NCI-H146 treated with DMSO at 0.1 percent for 48 hours (cell line): ENCODE measurements around the gene WASHC1.
"Not testable (repeated sequence)": the region's sequence is repeated elsewhere in the genome, so short reads cannot be mapped to it uniquely, and the experiment has no call there.

Source experiments
- DNase-seq: peaks from one replicate; lab custom pipeline; 2025; ENCODE audit not compliant: unreplicated experiment; lab: John Stamatoyannopoulos, UW

WASHC1 gene

GRCh38 chr9:16875-17274 is 12.4 kb downstream of the WASHC1 start:
- DNase-seq: not testable (repeated sequence)

GRCh38 chr9:14129-14809 is 15.0 kb downstream of the WASHC1 start:
- DNase-seq: not testable (repeated sequence)

- not testable (repeated sequence) for DNase-seq
These were observed 18.1 kb downstream of the WASHC1 start for GRCh38 chr9:11206-11605.

- DNase-seq: not testable (repeated sequence)
These were observed 18.6 kb downstream of the WASHC1 start for GRCh38 chr9:10653-11053.

GRCh38 chr9:10207-10606 is 19.0 kb downstream of the WASHC1 start:
- DNase-seq: not testable (repeated sequence)
